PC-3 (cell line): ENCODE results near the gene TYROBP. TPM values are rescaled to one million over a fixed set of nuclear protein-coding genes. Genes with fewer than 3 reads are reported as not detected.
"Not testable (repeated sequence)": the region's sequence is repeated elsewhere in the genome, so short reads cannot be mapped to it uniquely, and the experiment has no call there.

ENCODE experiments used
- ATAC-seq: fragments of 200-7000 bp; cut with Tn5 transposase; 2 replicates; pipeline ENCODE4 v1.9.1; 2020; ENCODE audit warnings: mild to moderate bottlenecking, moderate library complexity
- Bru-seq: library from RNA; stranded (reverse); fragments of 400-500 nt; gene quantifications from one replicate; lab custom pipeline; 2021; lab: Mats Ljungman, UMichigan
- BruChase-seq, 2 experiments: library from RNA; stranded (reverse); fragments of 400-500 nt; gene quantifications; one replicate each; lab custom pipeline; 2021; lab: Mats Ljungman, UMichigan
- BruUV-seq: library from RNA; stranded (reverse); fragments of 400-500 nt; replicated peaks from 2 replicates; lab custom pipeline; 2021; lab: Mats Ljungman, UMichigan
- CTCF ChIA-PET: fragments of 300-600 bp; sonication (Branson Sonifier 250); formaldehyde crosslinking; loops from one replicate; lab custom pipeline; 2022; ENCODE audit warnings: antibody characterized with exemption; lab: Charles Lee
- POLR2A ChIA-PET: fragments of 300-600 bp; sonication (Branson Sonifier 250); formaldehyde crosslinking; loops from one replicate; lab custom pipeline; 2022; ENCODE audit warnings: antibody characterized with exemption; ENCODE audit not compliant: unreplicated experiment; lab: Charles Lee
- DNase-seq: peaks from one replicate; pipeline ENCODE4 v3.0.0-alpha.2; 2015
- H2AFZ ChIP-seq: fragments of 300-600 bp; sonication (generic); 2 replicates; pipeline ENCODE4 v1.6.0; 2016; ENCODE audit warnings: antibody characterized with exemption, low read length
- H3F3A ChIP-seq: fragments of 300-600 bp; sonication (generic); one replicate; pipeline ENCODE4 v1.6.0; 2017; ENCODE audit warnings: antibody characterized with exemption, low read length, control low read depth, mild to moderate bottlenecking; ENCODE audit not compliant: unreplicated experiment
- H3K27ac ChIP-seq: fragments of 300-600 bp; sonication (generic); 2 replicates; pipeline ENCODE4 v1.5.1; 2016; ENCODE audit warnings: mild to moderate bottlenecking, low read length
- H3K27me3 ChIP-seq: fragments of 300-600 bp; sonication (generic); 2 replicates; pipeline ENCODE4 v1.6.1; 2016; ENCODE audit warnings: low read length, mixed read lengths
- H3K36me3 ChIP-seq: fragments of 300-600 bp; sonication (generic); 2 replicates; pipeline ENCODE4 v1.6.1; 2016; ENCODE audit warnings: low read depth, mixed run types, low read length, mixed read lengths
- H3K4me1 ChIP-seq: fragments of 300-600 bp; sonication (generic); 2 replicates; pipeline ENCODE4 v1.5.1; 2016; ENCODE audit warnings: low read length; ENCODE audit not compliant: insufficient read depth
- H3K4me2 ChIP-seq: fragments of 300-600 bp; sonication (generic); 2 replicates; pipeline ENCODE4 v1.6.0; 2016; ENCODE audit warnings: low read length
- H3K4me3 ChIP-seq: fragments of 300-600 bp; sonication (generic); 2 replicates; pipeline ENCODE4 v1.5.1; 2016; ENCODE audit warnings: mild to moderate bottlenecking, low read length, mixed read lengths
- H3K79me2 ChIP-seq: fragments of 300-600 bp; sonication (generic); 2 replicates; pipeline ENCODE4 v1.6.1; 2017; ENCODE audit warnings: low read length, mixed read lengths
- H3K9ac ChIP-seq: fragments of 300-600 bp; sonication (generic); 2 replicates; pipeline ENCODE4 v1.6.0; 2016; ENCODE audit warnings: mild to moderate bottlenecking, low read length
- H3K9me2 ChIP-seq: fragments of 300-600 bp; sonication (generic); replicated peaks from 2 replicates; pipeline ENCODE4 v1.6.1; 2016; ENCODE audit warnings: mixed run types, low read length, mixed read lengths
- H3K9me3 ChIP-seq: fragments of 300-600 bp; sonication (generic); 2 replicates; pipeline ENCODE4 v1.6.1; 2016; ENCODE audit warnings: low read length, mixed read lengths
- H4K20me1 ChIP-seq: fragments of 300-600 bp; sonication (generic); 2 replicates; pipeline ENCODE4 v1.6.1; 2016; ENCODE audit warnings: low read length, mixed read lengths
- CTCF ChIP-seq: fragments of 300-600 bp; sonication (generic); conservative IDR thresholded peaks from 2 replicates; pipeline ENCODE4 v1.5.1; 2017; ENCODE audit warnings: antibody characterized with exemption, low read depth, mild to moderate bottlenecking, low read length
- EZH2 ChIP-seq: fragments of 300-600 bp; sonication (generic); IDR thresholded peaks from one replicate; pipeline ENCODE4 v1.6.1; 2017; ENCODE audit warnings: antibody characterized with exemption, mild to moderate bottlenecking, low read length; ENCODE audit not compliant: unreplicated experiment
- EZH2phosphoT487 ChIP-seq: fragments of 300-600 bp; sonication (generic); IDR thresholded peaks from 2 replicates; pipeline ENCODE4 v1.6.1; 2018; ENCODE audit warnings: mild to moderate bottlenecking, antibody characterized with exemption, low read length, borderline replicate concordance
- intact Hi-C: fragments of 100-400 bp; cut with micrococcal nuclease; formaldehyde crosslinking; loops from 2 replicates; pipeline ENCODE4 v1.9.0; 2023
- long read RNA-seq: library from polyadenylated mRNA; unstranded; transcript quantifications from one replicate; pipeline ENCODE4 v2.0.0, GENCODE V29; 2021; ENCODE audit not compliant: unreplicated experiment
- total RNA-seq: library from RNA; depleted of rRNA; stranded (reverse); fragments of >200 nt; gene quantifications from 2 replicates; pipeline ENCODE4 v1.2.3, GENCODE V29; 2014; rRNA removed

TYROBP gene
- total RNA-seq (not detected in 2 replicates), Bru-seq, nascent RNA (percentile 12 among the genes with signal in this experiment), BruChase-seq, experiment 1, labeled RNA remaining after a 6-hour chase (not detected), BruChase-seq, experiment 2, labeled RNA remaining after a 2-hour chase (percentile 12 among the genes with signal in this experiment)
- long read RNA-seq: 0 reads

- CTCF ChIA-PET: no interaction called here
These were observed at the start of gene TYROBP for GRCh38 chr19:35908010-35908441. TSS of gene TYROBP (minus strand) at chr19:35908295. CDS start at chr19:35908228, 67 bp downstream.

GRCh38 chr19:35957411-35957810 lies 49.3 kb upstream of the TYROBP start:
- H3K27ac ChIP-seq, POLR2A ChIA-PET, H3K36me3 ChIP-seq, ATAC-seq, intact Hi-C loops, H3K9me3 ChIP-seq, H2AFZ ChIP-seq, BruUV-seq, H3K4me2 ChIP-seq, H3K9ac ChIP-seq, CTCF ChIA-PET, DNase-seq, H3K4me3 ChIP-seq, H3K9me2 ChIP-seq, H3F3A ChIP-seq, H3K4me1 ChIP-seq, H3K79me2 ChIP-seq, H4K20me1 ChIP-seq, H3K27me3 ChIP-seq: not testable (repeated sequence)

More at GRCh38 chr19:35908010-35908441, at the start of gene TYROBP:
- no peak within 1 kb of the TSS for H2AFZ ChIP-seq
- no peaks in the 10 kb centered on the region for H3K79me2 ChIP-seq
- H4K20me1 ChIP-seq: no peaks in the 10 kb centered on the region
- no peak for TF ChIP-seq EZH2phosphoT487
- TF ChIP-seq CTCF: no peak
- TF ChIP-seq EZH2: no peak
- DNase-seq (no peak), ATAC-seq (no peak)
- intact Hi-C loops: no loop called here
- H3K9me2 ChIP-seq: no peaks in the 10 kb centered on the region
- H3K4me3 ChIP-seq: no peak within 1 kb of the TSS
- POLR2A ChIA-PET: no interaction called here
- no peaks in the 10 kb centered on the region for H3K27me3 ChIP-seq
- no TSS peak for BruUV-seq
- H3K27ac ChIP-seq: no peak within 1 kb of the TSS
- no peaks in the 10 kb centered on the region for H3F3A ChIP-seq
- no peak within 1 kb of the TSS for H3K4me2 ChIP-seq
- H3K9me3 ChIP-seq: no peaks in the 10 kb centered on the region
- no peak within 1 kb of the TSS for H3K9ac ChIP-seq
- no peaks in the 10 kb centered on the region for H3K36me3 ChIP-seq
- H3K4me1 ChIP-seq: peaks cover 4% of the 10 kb centered on the region; the same call in 1 of the 2 replicates

- Histone ChIP-seq H3K9me3 (no peaks in the 10 kb centered on the region), H3K4me2 (no peak overlapping the region), H4K20me1 (no peaks in the 10 kb centered on the region), H3K79me2 (no peaks in the 10 kb centered on the region), H3K4me1 (no peaks in the 10 kb centered on the region), H3K36me3 (no peaks in the 10 kb centered on the region), H2AFZ (no peak overlapping the region), H3K9ac (no peak overlapping the region), H3K27me3 (peaks cover 9% of the 10 kb centered on the region), H3K4me3 (no peak overlapping the region), H3K27ac (no peak overlapping the region), H3K9me2 (no peaks in the 10 kb centered on the region), H3F3A (no peaks in the 10 kb centered on the region)
- POLR2A ChIA-PET: no interaction called here
- ATAC-seq (no peak), DNase-seq (no peak)
- intact Hi-C loops: no loop called here
- CTCF ChIA-PET: no interaction called here
- no TSS peak for BruUV-seq
- no peak for TF ChIP-seq EZH2phosphoT487
- TF ChIP-seq CTCF: no peak
- no peak for TF ChIP-seq EZH2
These were observed 48.0 kb upstream of the TYROBP start for GRCh38 chr19:35955881-35956634.
